HG03439 (cell line): ENCODE results near the gene GBP7.
"Not testable (repeated sequence)": the region's sequence is repeated elsewhere in the genome, so short reads cannot be mapped to it uniquely, and the experiment has no call there.

Source experiments
- ATAC-seq: cut with Tn5 transposase; IDR thresholded peaks from one replicate; pipeline ENCODE4 v1.9.1; 2021; ENCODE audit warnings: mild to moderate bottlenecking, moderate library complexity; ENCODE audit not compliant: unreplicated experiment

The GBP7 gene

GRCh38 chr1:89170170-89171066 is 5.4 kb downstream of the GBP7 start:
- ATAC-seq = no peak

- ATAC-seq = no peak
Observed at GRCh38 chr1:89169166-89169565, 6.6 kb downstream of the GBP7 start.

- no peak for ATAC-seq
Observed at GRCh38 chr1:89167590-89168230, 8.1 kb downstream of the GBP7 start.

DNA sequence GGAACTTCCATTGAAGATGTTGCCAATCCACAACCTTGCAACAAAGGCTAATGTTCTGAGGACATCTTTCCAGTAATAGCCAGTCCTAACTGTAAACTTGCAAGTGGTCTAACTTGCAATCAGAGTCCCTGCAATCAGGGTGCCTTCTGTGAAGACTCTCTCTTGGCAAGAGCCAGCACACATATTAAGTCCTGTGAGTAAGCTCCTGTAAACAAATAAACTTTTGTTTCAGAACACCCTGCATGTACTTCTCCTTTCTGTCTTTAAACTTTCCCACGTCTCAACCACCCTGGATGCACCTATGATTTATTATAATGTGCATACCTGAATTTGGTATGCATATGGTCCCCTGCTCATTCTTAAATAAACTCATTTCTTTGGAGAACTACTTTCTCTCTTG is 9.1 kb downstream of the GBP7 start:
- no peak for ATAC-seq

DNA sequence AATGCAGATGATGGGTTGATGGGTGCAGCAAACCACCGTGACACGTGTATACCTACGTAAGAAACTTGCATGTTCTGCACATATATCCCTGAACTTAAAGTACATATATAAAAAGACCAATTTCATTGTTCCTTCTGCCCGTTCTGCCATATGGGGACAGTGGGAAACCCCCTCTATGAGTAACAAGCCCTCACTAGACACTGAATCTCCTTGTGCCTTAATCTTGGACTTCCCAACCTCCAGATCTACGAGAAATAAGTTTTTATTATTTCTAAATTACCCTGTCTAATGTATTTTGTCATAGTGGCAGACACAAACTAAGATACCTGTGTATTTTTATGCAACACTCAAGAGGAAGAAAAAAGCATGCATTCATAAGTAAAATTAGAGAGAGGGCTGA is 10.0 kb downstream of the GBP7 start:
- no peak for ATAC-seq

DNA sequence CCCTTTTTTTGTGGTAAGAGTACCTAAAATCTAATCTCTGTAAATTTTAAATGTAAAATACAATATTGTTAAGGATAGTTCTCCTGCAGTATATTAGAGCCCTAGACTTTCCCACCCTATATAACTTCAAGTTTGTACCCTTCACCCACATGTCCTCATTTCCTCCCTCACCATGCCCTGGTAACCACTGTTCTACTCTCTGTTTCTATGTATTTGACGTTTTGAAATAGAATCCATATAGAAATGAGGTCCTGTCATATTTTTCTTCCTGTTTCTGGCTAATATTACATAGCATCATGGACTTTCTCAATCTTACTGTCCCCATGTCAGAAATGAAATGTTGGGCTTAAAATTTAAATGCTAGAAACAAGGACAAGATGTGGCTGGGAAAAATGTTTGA is 24.8 kb downstream of the GBP7 start:
- no peak for ATAC-seq

DNA sequence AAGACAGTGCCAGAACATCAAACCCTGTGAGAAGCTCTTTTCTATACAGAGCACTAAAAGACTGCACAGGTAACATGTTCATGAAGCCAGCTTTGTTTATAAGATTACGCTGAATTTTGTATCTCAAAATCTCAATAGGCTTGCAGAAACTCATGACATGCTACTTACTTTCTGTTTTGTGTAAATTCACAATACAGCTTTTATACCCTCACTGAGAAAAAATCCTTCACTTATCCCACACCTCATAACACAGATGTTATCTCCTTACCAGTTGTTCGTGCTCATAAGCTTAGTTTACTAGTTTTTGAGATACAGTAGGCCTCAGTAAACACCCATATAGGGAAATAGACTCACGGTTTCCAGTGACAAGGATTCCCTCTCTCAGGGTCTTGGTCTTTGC is 25.8 kb downstream of the GBP7 start:
- no peak for ATAC-seq

GRCh38 chr1:89149229-89149628 is 26.6 kb downstream of the GBP7 start:
- ATAC-seq = no peak

DNA sequence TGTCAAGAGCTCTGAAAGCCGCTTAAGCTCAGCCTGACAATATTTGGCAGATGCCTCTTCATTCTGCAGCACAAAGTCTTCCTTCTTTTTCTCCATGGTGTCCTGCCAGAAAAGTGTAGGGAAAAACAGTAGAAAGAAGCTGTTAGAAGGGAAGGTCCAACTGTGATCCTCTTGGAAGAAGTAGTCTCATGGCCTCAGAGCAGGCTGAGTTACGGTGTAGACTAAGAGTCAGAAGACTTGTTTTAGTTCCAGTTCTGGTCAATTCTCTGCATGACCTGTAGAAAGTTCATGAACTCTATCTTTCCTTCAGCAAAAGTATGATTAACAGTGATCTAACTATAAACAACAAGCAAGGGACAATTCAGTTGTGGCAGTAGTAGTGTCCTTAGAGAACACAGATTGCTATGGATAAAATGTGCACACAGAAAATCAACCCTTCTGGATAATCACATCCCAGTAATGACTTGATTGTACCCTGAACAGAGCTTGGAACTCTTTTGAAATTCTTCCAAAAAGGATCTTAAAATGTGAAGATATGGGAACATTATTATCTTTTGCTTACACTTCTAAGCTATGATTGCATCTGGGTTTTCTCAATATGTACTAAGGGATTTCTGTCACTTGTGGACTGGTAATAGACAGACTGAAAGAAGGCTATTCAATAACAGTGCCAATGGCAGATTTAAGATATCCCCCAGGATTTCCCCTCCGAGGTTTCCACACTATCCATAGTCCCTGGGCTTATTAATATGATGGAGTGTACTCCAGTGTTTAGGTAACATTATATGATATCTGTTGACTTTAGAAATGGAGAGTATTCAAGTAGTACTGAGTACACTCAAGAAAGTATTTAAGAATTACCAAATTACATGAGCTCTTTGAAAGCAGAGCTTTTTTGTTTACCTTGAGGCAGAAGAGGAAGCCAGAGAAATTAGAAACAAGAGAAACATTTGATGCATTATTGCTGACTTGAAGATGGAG is 27.8 kb downstream of the GBP7 start:
- no peak for ATAC-seq

- no peak for ATAC-seq
Observed at GRCh38 chr1:89146721-89147120, 29.1 kb downstream of the GBP7 start.

- no peak for ATAC-seq
Observed at GRCh38 chr1:89143484-89143883, 32.3 kb downstream of the GBP7 start.

- no peak for ATAC-seq
Observed at GRCh38 chr1:89142160-89142559, 33.6 kb downstream of the GBP7 start.

DNA sequence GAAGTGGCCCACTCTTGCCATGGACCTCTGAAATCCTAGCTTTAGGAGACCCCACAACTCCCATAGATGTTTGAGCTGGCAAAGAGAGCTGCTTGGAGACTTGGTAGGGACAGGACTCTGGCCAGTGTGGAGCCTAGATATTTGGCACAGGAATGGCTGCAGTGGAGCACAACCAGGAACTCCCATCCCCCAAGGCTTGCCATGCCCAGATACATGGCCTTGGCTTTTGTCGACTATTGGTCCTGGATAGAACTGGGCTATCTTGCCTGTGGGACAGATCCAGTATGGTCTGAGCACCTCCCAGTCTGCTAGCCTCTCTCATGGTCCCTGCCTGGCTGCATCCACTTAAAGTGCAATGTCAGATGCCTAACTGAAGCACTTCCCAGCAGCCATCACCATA is 42.1 kb downstream of the GBP7 start:
- no peak for ATAC-seq

DNA sequence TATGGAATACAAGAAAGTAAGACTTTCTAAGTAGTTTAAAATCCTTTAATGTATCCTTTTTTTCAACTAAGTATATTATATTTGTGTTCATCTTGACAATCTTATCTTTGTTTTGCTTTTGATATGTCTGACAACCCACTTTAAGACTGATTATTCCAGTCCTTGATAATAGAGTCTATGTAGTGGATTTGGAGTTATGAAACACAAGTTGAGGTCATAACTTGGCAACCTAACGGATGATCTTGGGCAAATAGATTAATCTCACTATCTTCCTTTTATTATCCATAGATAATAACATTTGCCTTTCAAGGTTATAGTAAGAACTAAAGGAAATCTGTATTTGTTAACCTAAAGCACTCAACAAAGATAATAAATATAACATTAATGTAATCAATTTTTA is 45.1 kb downstream of the GBP7 start:
- no peak for ATAC-seq

- ATAC-seq = no peak
Observed at GRCh38 chr1:89129911-89130310, 45.9 kb downstream of the GBP7 start.

- ATAC-seq = not testable (repeated sequence)
Observed at GRCh38 chr1:89128003-89128458, 47.8 kb downstream of the GBP7 start.

DNA sequence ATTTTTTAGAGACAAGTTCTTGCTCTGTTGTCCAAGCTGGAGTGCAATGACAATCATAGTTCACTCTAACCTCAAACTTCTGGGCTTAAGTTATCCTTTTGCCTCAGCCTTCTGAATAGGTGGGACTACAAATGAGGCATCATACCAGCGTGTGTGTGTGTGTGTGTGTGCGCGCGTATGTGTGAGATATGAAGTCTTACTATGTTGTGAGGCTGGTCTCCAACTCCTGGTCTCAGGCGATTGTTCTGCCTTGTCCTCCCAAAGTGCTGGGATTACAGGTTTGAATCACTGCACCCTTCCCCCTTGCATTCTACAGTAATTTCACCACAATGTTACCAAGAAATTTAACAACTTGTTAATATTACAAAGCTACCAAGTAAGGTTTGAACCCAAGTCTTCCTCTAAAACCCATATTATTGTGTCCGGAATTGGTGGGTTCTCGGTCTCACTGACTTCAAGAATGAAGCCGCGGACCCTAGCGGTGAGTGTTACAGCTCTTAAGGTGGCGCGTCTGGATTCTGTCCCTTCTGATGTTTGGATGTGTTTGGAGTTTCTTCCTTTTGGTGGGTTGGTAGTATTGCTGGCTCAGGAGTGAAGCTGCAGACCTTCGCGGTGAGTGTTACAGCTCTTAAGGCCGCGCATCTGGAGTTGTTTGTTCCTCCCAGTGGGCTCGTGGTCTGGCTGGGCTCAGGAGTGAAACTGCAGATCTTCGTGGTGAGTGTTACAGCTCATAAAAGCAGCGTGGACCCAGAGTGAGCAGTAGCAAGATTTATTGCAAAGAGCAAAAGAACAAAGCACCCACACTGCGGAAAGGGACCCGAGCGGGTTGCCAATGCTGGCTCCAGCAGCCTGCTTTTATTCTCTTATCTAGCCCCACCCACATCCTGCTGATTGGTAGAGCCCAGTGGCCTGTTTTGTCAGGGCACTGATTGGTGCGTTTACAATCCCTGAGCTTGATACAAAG is 48.9 kb downstream of the GBP7 start:
- ATAC-seq = not testable (repeated sequence)

GRCh38 chr1:89125913-89126580 is 49.8 kb downstream of the GBP7 start, which contains the start of gene GBP2:
TSS of gene GBP2 (minus strand) at chr1:89126114. CDS start at chr1:89121966, 4,148 bp downstream.
- peak; percentile 73 for ATAC-seq

DNA sequence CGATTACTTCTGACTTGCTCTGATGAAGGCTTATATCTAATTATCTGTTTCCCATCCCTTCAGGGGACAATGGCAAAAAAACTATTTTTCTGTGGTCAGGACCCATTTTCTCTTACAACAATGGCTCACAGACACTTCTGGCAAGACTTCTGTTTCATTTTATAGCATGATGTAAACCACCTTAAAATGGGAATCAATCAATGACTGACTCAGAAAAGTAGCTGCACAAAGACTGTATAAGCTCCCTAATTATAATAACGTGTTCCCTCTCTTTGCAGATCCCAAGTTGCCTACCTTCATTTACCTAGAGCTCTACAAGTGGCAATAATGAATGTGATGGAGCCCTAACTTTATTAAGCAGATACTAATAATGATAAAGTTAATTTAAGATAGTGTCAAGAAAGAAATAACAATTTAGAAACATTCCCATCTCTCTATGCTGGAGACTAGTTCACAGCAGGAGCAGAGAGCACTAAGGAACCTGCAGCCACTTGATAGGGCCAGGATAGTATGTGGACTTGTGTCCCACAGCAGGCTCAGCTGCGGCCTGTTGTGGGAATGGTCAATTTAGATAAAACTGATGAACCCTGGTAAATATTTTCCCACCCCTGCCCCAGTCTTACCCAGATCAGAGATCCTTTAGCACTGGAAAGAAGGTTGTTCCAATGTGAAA is 50.4 kb downstream of the GBP7 start:
- no peak for ATAC-seq
